Nephron progenitor cell (in vitro differentiated cells): ENCODE measurements around the gene CALML3.
A peak's percentile ranks its signal among the peaks of the same experiment; 100 is the strongest.

Experiments
- DNase-seq: peaks from one replicate; pipeline ENCODE4 v3.0.0; 2021
- H3K27ac Mint-ChIP-seq: 2 replicates; pipeline ENCODE4 v1.8.0; 2021; ENCODE audit warnings: mild to moderate bottlenecking, moderate library complexity, mixed read lengths
- H3K27me3 Mint-ChIP-seq: 2 replicates; pipeline ENCODE4 v1.8.0; 2021; ENCODE audit warnings: mild to moderate bottlenecking, low read depth, mixed read lengths; ENCODE audit not compliant: poor library complexity
- H3K36me3 Mint-ChIP-seq: 2 replicates; pipeline ENCODE4 v1.8.0; 2021; ENCODE audit warnings: low read depth, mixed read lengths
- H3K4me1 Mint-ChIP-seq: 2 replicates; pipeline ENCODE4 v1.8.0; 2021; ENCODE audit warnings: mixed read lengths
- H3K4me3 Mint-ChIP-seq: 2 replicates; pipeline ENCODE4 v1.8.0; 2021; ENCODE audit warnings: mild to moderate bottlenecking, moderate library complexity, mixed read lengths
- H3K9me3 Mint-ChIP-seq: 2 replicates; pipeline ENCODE4 v1.8.0; 2021; ENCODE audit warnings: mild to moderate bottlenecking, moderate library complexity, mixed read lengths
- TF ChIP-seq, protein P1 (sequence below): fragments of 200-600 bp; sonication (generic); IDR thresholded peaks from 2 replicates; pipeline ENCODE4 v1.5.0; 2021; ENCODE audit warnings: antibody characterized with exemption

The CALML3 gene

DNA sequence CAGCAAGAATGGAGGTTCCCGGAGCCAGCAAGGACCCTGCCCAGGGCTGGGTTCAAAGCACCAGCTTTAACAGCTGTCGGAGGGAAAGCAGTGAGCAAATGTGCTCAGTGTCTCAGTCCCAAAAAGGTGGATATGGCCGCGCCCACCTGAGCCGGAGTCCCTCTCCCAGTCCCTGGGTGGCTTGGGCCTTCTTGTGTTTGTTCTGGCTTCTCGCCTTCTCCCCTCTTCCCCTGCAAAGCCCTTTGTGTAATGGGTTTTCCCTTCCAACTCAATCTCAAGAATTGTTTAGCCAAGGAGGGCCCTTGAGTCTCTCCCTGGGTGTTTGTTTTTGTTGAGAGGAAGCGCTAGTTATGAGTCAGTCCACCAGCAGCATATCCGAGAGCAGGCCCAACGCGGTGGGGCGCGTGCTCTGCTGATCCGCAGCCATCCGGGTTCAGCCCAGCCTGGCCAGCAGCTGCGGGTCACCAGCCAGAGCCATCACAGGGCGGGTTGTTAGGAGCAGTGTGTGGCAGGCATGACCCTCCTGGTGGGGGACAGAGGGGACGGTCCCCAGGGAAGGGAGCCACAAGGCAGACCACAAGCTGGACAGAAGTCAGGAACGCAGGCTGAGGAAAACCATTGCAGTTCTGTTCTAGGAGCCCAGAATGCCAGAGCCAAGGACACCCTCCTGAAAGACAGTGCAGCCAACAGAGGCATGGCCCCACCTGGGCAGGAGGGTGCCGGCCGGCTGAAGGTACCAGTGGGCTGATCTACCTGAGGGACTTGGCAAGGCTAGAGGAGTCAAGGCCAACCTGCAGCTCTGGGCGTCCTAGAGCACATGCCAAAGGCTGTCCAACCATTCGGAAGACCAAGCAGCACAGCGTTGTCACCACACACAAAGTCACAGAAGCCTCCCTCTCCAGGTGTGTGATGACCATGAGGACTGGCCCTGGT lies 21.3 kb downstream of the CALML3 start:
- peaks cover 9% of the 10 kb centered on the region for H3K36me3 Mint-ChIP-seq
- TF ChIP-seq, protein P1, sequence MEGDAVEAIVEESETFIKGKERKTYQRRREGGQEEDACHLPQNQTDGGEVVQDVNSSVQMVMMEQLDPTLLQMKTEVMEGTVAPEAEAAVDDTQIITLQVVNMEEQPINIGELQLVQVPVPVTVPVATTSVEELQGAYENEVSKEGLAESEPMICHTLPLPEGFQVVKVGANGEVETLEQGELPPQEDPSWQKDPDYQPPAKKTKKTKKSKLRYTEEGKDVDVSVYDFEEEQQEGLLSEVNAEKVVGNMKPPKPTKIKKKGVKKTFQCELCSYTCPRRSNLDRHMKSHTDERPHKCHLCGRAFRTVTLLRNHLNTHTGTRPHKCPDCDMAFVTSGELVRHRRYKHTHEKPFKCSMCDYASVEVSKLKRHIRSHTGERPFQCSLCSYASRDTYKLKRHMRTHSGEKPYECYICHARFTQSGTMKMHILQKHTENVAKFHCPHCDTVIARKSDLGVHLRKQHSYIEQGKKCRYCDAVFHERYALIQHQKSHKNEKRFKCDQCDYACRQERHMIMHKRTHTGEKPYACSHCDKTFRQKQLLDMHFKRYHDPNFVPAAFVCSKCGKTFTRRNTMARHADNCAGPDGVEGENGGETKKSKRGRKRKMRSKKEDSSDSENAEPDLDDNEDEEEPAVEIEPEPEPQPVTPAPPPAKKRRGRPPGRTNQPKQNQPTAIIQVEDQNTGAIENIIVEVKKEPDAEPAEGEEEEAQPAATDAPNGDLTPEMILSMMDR = no peak
- no peaks in the 10 kb centered on the region for H3K27me3 Mint-ChIP-seq
- peak overlapping the region; percentile 71 for H3K27ac Mint-ChIP-seq
- H3K4me1 Mint-ChIP-seq = peaks cover 22% of the 10 kb centered on the region
- no peak for DNase-seq
- H3K9me3 Mint-ChIP-seq = peaks cover 35% of the 10 kb centered on the region
- no peak overlapping the region for H3K4me3 Mint-ChIP-seq

DNA sequence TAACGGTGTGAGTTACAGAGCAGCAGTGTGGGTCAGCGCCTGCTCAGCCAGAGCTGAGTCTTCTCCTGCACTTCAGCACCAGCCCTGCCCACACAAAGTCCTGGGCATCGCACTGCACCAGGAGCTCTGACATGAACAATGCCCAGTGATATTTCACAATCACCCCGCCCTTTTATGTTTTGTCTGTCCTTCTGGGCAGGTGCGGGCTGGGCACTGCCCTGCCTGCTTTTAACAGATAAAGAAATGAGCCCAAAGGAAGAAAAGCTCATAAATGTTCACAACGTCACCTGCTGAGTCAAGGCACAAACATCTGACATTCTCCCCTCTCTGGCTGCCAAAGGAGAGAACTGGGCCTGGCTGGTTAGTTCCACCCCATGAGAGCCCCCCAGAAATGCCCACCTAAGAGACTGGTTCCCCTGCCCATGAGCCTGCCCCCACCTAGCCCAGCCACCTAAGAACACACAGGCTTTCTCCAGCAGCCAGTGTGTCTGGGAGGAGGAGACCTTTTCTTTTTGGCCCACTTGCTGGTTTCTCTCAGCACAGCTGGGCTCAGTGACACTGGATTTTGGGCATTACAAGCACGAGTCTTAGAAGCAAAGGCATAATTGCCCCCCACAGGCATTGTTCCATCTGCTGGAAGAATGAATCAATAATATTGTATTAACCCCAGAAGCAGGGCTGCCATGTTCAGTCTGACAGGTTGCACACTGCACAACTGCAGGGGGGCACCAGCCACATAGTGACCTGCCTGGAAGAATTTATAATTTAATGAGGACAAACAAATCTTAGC lies 22.3 kb downstream of the CALML3 start:
- H3K4me3 Mint-ChIP-seq = no peak overlapping the region
- H3K9me3 Mint-ChIP-seq = peaks cover 25% of the 10 kb centered on the region
- no peak for DNase-seq
- no peaks in the 10 kb centered on the region for H3K27me3 Mint-ChIP-seq
- H3K4me1 Mint-ChIP-seq = peaks cover 31% of the 10 kb centered on the region
- TF ChIP-seq, protein P1 = no peak
- H3K36me3 Mint-ChIP-seq = peaks cover 6% of the 10 kb centered on the region
- H3K27ac Mint-ChIP-seq = no peak overlapping the region

DNA sequence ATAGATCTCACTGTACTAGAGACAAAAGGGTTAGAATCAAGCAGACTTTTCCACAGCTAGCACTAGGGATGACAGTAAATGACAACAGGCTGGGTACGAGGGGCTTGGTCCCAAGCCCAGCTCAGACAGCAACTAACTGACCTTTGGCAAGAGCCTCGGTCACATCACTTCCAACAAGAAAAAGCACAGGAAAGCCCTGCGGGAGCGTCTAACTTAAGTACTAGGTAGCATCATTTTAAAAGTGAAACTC lies 22.8 kb downstream of the CALML3 start:
- Mint-ChIP-seq H3K36me3 (peaks cover 4% of the 10 kb centered on the region), H3K4me1 (peaks cover 36% of the 10 kb centered on the region), H3K27me3 (no peaks in the 10 kb centered on the region), H3K9me3 (peaks cover 20% of the 10 kb centered on the region), H3K27ac (no peak overlapping the region), H3K4me3 (no peak overlapping the region)
- TF ChIP-seq, protein P1 = no peak
- no peak for DNase-seq

DNA sequence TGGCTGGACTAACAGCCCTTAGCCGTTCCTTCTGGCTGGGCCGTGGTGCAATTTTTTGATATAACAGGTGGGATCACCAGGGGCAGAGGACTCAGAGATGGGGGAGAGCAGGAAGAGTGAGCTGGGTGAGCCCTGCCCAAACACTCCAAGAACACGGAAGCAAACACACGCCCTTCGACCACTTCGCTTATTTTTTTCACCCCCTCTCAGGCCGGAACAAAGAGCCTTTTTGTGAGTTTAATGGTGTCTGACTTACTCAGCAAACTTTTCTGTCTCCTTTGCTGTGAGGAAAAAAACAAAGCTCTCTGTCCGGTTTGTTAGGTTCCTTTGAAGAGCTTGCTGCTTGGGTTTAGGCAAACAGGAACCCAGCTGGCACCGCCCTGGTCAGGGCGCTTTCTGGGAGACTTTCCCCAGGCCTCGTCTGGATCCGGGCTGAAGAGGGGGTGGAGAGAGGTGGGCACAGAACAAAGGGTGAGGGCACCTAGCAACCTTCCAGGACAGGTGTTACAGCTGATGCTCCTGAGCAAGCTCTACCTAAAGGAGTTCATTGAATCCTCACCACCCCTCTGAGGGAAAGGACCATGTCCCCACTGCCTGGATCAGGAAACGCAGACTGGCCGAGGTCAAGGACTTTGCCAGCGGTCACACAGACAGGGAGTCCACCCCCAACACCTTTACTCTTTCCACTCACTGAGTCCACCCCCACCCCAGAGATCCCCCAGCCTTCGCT lies 23.3 kb downstream of the CALML3 start:
- no peak overlapping the region for H3K4me3 Mint-ChIP-seq
- no peak for DNase-seq
- peaks cover 4% of the 10 kb centered on the region for H3K36me3 Mint-ChIP-seq
- H3K9me3 Mint-ChIP-seq = peaks cover 16% of the 10 kb centered on the region
- no peak overlapping the region for H3K27ac Mint-ChIP-seq
- TF ChIP-seq, protein P1 = no peak
- H3K27me3 Mint-ChIP-seq = no peaks in the 10 kb centered on the region
- peaks cover 41% of the 10 kb centered on the region for H3K4me1 Mint-ChIP-seq

- H3K27me3 Mint-ChIP-seq = no peaks in the 10 kb centered on the region
- peaks cover 51% of the 10 kb centered on the region for H3K4me1 Mint-ChIP-seq
- DNase-seq = no peak
- H3K27ac Mint-ChIP-seq = no peak overlapping the region
- no peak overlapping the region for H3K4me3 Mint-ChIP-seq
- peaks cover 4% of the 10 kb centered on the region for H3K9me3 Mint-ChIP-seq
- H3K36me3 Mint-ChIP-seq = no peaks in the 10 kb centered on the region
- TF ChIP-seq, protein P1 = no peak
Measured at GRCh38 chr10:5549462-5550249, 24.9 kb downstream of the CALML3 start.
